H1 (cell line): Measurements from ENCODE around the gene ABCF3. TPM values are rescaled to one million over a fixed set of nuclear protein-coding genes. Genes with fewer than 3 reads are reported as not detected.

ENCODE experiments used
- GABPA ChIP-seq: IDR thresholded peaks from 2 replicates; pipeline ENCODE4 v1.6.1; 2011; ENCODE audit warnings: mild to moderate bottlenecking, low read length, moderate library complexity, borderline replicate concordance; ENCODE audit not compliant: insufficient read depth
- SIN3A ChIP-seq, 2 experiments: IDR thresholded peaks in 1 of 2; conservative IDR thresholded peaks in 1 of 2; 2 replicates each; pipeline ENCODE4 v1.6.1; 2011 to 2012; ENCODE audit warnings: low read length in 2 of 2, improper control_type of control experiment in 1 of 2, low read depth in 1 of 2, mild to moderate bottlenecking in 1 of 2
- SIX5 ChIP-seq: IDR thresholded peaks from 2 replicates; pipeline ENCODE4 v1.6.1; 2011; ENCODE audit warnings: mild to moderate bottlenecking, low read depth, low read length
- polyA plus RNA-seq, 7 experiments: library from polyadenylated mRNA; depleted of rRNA in 3 of 7; stranded (reverse) in 5 of 7; unstranded in 2 of 7; fragments of >200 nt in 5 of 7; fragments of 200-250 nt in 2 of 7; gene quantifications; 1 replicate in 5 of 7; 2 replicates in 1 of 7; 4 replicates in 1 of 7; pipeline versions ENCODE4 v1.2.1 to v1.2.3, GENCODE V29; 2011 to 2013; ENCODE audit warnings: missing spikeins in 2 of 7, mixed read lengths in 2 of 7
- total RNA-seq: library from RNA; stranded (reverse); fragmentation: NEBNext Ultra II Directional; extraction: Animal tissue kit (Norgen Biotek cat#: 25700); gene quantifications from 2 replicates; pipeline ENCODE4 v1.2.1, GENCODE V29; 2021

ABCF3 gene
- total and polyA plus RNA-seq, 2 of the 8 experiments (the other 6 are each of a cell fraction or from before 2014, with no cell fraction given): 51.6 to 57.8 TPM

- TF ChIP-seq GABPA: no peak
- peak; percentile 4 to 57; a peak in 1 of 4 replicates for TF ChIP-seq SIN3A (conservative IDR thresholded peaks at IDR 0.05 in 1 of 2, IDR thresholded peaks at IDR 0.05 in 1 of 2; ENCODE audit: low read depth in 1 of 2, low read length in 2 of 2)
- no peak for TF ChIP-seq SIX5
- TF ChIP-seq, all 59 proteins: peak for 5
Observed at GRCh38 chr3:184156522-184156955, 29.5 kb upstream of the ABCF3 start (continued).
